Right lobe of liver (tissue), 4 donors: ENCODE results near the gene RAB41.

Experiments
- POLR2A ChIP-seq: fragments of 450-650 bp; IDR thresholded peaks from one replicate; pipeline ENCODE4 v1.6.1; 2017; ENCODE audit warnings: antibody characterized with exemption, mild to moderate bottlenecking
- TF ChIP-seq, protein P1 (sequence below), 4 donors: fragments of 200-600 bp in 3 of 4; fragments of 450-650 bp in 1 of 4; IDR thresholded peaks; one replicate each; pipeline versions ENCODE4 v1.5.1 to v1.8.0; 2016 to 2022; ENCODE audit warnings: antibody characterized with exemption in 4 of 4, mild to moderate bottlenecking in 2 of 4
- donor health status: DM: no; HTN: no; CAD: no.
- donor health status: DM: no; HTN: no; CAD: no.
- donor health status: DM: no; HTN: yes; CAD: no.

DNA sequence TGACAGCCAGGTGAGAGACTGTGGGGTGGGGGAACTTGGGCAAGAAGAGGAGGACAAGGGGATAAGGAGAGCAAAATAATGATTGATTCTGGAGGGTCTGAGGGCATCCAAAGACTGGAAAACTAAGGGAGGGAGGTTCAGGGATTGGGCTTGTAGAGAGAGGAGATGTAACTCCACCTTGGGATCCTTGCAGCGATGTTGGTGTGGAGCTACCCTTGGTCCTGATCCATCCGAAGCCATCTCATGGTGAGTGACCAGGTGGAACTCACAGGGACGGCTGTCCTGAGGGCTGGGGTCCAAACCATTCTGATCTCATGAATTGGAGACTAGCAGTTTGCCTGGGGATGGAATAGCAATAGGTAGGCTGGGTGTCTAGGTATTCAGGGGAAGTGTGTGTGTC, 1.4 kb upstream of the RAB41 start:
- TF ChIP-seq, protein P1, sequence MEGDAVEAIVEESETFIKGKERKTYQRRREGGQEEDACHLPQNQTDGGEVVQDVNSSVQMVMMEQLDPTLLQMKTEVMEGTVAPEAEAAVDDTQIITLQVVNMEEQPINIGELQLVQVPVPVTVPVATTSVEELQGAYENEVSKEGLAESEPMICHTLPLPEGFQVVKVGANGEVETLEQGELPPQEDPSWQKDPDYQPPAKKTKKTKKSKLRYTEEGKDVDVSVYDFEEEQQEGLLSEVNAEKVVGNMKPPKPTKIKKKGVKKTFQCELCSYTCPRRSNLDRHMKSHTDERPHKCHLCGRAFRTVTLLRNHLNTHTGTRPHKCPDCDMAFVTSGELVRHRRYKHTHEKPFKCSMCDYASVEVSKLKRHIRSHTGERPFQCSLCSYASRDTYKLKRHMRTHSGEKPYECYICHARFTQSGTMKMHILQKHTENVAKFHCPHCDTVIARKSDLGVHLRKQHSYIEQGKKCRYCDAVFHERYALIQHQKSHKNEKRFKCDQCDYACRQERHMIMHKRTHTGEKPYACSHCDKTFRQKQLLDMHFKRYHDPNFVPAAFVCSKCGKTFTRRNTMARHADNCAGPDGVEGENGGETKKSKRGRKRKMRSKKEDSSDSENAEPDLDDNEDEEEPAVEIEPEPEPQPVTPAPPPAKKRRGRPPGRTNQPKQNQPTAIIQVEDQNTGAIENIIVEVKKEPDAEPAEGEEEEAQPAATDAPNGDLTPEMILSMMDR (IDR thresholded peaks at IDR 0.05), result no peak
- TF ChIP-seq POLR2A, result no peak
